ENCODE measurements around the gene FARSB. TPM values are rescaled to one million over a fixed set of nuclear protein-coding genes. Genes with fewer than 3 reads are reported as not detected.

The FARSB gene
- total RNA-seq, 1 experiment from 2014 or later = 67.6 TPM

DNA sequence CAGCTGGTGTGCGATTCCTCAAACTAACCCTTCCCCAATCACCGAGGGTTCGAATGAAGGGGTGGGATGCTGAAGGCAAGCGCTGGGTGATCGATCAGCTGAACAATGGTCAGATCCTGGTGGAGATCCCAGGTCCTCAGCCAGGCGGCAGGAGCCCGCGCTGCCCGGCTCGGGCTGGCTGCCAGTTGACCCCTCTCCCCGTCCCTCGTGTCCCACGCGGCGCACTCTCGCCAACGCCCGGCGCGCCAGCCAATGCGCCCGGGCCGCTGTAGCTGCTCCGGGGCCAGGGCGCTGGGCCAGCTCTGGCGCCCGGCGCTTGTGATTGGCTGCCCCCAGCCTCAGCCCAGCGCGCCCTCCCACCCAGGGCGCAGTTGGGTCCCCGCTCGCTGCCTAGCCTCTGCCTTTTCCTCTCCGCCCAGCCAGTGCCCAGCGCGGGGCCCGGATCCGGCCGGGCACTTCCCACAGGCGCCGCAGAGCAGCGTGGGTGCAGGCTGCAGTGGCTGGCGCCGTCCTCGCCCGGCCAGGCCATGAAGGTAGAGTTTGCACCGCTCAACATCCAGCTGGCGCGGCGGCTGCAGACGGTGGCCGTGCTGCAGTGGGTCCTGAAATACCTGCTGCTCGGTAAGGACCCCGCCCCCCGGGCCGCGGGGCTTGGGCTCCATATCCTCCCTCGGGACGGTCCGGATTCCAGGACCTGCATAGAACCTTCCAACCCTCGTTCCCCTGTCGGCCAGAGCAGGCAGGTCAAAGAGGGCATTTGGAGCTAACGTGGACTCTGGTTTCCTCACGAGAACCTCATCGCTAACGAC is 15.6 kb upstream of the FARSB start, which contains the start of gene MOGAT1:
MOGAT1 (plus strand) TSS at position 400 of the 809 bp plus-strand sequence; CDS start at position 528, 128 bp downstream.
- intact Hi-C loops (cut with micrococcal nuclease; ENCODE audit: unreplicated experiment) = loop anchor here (5.0 kb wide), 1 partner anchor 244 kb away; no protein-coding TSS in a partner anchor
- Mint-ChIP-seq H3K36me3 (ENCODE audit: insufficient read depth, unreplicated experiment) (peaks cover 79% of the 10 kb centered on the region), H3K27ac (ENCODE audit: unreplicated experiment) (peak within 1 kb of the TSS; percentile 98), H3K4me1 (ENCODE audit: low read depth, unreplicated experiment) (peaks cover 71% of the 10 kb centered on the region), H3K27me3 (ENCODE audit: unreplicated experiment) (no peaks in the 10 kb centered on the region), H3K9me3 (ENCODE audit: low read depth, unreplicated experiment) (no peaks in the 10 kb centered on the region), H3K4me3 (ENCODE audit: low read depth, unreplicated experiment) (peak within 1 kb of the TSS; percentile 97)
- CTCF ChIA-PET = interaction anchor here (0.5 to 1.8 kb wide), 4 partner anchors 14 to 665 kb away, joined by 3 to 5 read pairs (median 4); no protein-coding TSS in a partner anchor
- DNase-seq = peak; percentile 94
- TF ChIP-seq, protein P1, sequence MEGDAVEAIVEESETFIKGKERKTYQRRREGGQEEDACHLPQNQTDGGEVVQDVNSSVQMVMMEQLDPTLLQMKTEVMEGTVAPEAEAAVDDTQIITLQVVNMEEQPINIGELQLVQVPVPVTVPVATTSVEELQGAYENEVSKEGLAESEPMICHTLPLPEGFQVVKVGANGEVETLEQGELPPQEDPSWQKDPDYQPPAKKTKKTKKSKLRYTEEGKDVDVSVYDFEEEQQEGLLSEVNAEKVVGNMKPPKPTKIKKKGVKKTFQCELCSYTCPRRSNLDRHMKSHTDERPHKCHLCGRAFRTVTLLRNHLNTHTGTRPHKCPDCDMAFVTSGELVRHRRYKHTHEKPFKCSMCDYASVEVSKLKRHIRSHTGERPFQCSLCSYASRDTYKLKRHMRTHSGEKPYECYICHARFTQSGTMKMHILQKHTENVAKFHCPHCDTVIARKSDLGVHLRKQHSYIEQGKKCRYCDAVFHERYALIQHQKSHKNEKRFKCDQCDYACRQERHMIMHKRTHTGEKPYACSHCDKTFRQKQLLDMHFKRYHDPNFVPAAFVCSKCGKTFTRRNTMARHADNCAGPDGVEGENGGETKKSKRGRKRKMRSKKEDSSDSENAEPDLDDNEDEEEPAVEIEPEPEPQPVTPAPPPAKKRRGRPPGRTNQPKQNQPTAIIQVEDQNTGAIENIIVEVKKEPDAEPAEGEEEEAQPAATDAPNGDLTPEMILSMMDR (IDR thresholded peaks at IDR 0.05; ENCODE audit: unreplicated experiment) = no peak
- BruUV-seq (replicated peaks) = no TSS peak

GRCh38 chr2:222670191-222671038 is 14.5 kb upstream of the FARSB start:
- Mint-ChIP-seq H3K27me3 (ENCODE audit: unreplicated experiment) (no peaks in the 10 kb centered on the region), H3K36me3 (ENCODE audit: insufficient read depth, unreplicated experiment) (peaks cover 69% of the 10 kb centered on the region), H3K4me1 (ENCODE audit: low read depth, unreplicated experiment) (peaks cover 72% of the 10 kb centered on the region), H3K4me3 (ENCODE audit: low read depth, unreplicated experiment) (peak overlapping the region; percentile 97), H3K27ac (ENCODE audit: unreplicated experiment) (peak overlapping the region; percentile 98), H3K9me3 (ENCODE audit: low read depth, unreplicated experiment) (no peaks in the 10 kb centered on the region)
- TF ChIP-seq, protein P1 (IDR thresholded peaks at IDR 0.05; ENCODE audit: unreplicated experiment) = no peak
- peak; percentile 79 for DNase-seq
- CTCF ChIA-PET = interaction anchor here (0.5 to 1.8 kb wide), 6 partner anchors 14 to 664 kb away, joined by 3 to 5 read pairs (median 4); no protein-coding TSS in a partner anchor
- intact Hi-C loops (cut with micrococcal nuclease; ENCODE audit: unreplicated experiment) = loop anchor here (5.0 kb wide), 1 partner anchor 243 kb away; no protein-coding TSS in a partner anchor
- no TSS peak for BruUV-seq (replicated peaks)

DNA sequence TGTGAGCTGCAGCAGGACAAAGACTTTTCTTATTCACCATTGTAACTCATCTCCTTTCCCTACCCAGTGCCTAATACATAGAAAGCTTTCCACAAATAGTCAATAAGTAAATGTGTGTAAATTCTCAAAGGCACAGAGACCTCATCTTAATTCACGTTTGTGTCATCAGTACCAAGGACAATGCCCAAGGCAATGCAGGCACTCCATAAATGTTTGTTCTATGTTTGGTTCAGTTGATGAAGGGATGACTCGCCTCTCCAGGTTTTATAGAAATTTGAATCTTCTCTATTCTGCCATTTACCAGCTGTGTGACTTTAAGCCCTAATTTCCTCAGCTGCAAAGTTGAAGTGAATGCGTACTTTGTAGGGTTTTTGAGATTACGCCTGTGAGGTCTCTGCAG is 13.5 kb upstream of the FARSB start:
- no peaks in the 10 kb centered on the region for H3K9me3 Mint-ChIP-seq (ENCODE audit: low read depth, unreplicated experiment)
- intact Hi-C loops (cut with micrococcal nuclease; ENCODE audit: unreplicated experiment) = no loop called here
- CTCF ChIA-PET = interaction anchor here (1.6 kb wide), 1 partner anchor 38 kb away, joined by 5 read pairs; no protein-coding TSS in a partner anchor
- peaks cover 59% of the 10 kb centered on the region for H3K36me3 Mint-ChIP-seq (ENCODE audit: insufficient read depth, unreplicated experiment)
- no peak for DNase-seq
- no peaks in the 10 kb centered on the region for H3K27me3 Mint-ChIP-seq (ENCODE audit: unreplicated experiment)
- peaks cover 69% of the 10 kb centered on the region for H3K4me1 Mint-ChIP-seq (ENCODE audit: low read depth, unreplicated experiment)
- TF ChIP-seq, protein P1 (IDR thresholded peaks at IDR 0.05; ENCODE audit: unreplicated experiment) = no peak
- no TSS peak for BruUV-seq (replicated peaks)
- H3K27ac Mint-ChIP-seq (ENCODE audit: unreplicated experiment) = peak overlapping the region; percentile 98
- peak overlapping the region; percentile 7 for H3K4me3 Mint-ChIP-seq (ENCODE audit: low read depth, unreplicated experiment)

DNA sequence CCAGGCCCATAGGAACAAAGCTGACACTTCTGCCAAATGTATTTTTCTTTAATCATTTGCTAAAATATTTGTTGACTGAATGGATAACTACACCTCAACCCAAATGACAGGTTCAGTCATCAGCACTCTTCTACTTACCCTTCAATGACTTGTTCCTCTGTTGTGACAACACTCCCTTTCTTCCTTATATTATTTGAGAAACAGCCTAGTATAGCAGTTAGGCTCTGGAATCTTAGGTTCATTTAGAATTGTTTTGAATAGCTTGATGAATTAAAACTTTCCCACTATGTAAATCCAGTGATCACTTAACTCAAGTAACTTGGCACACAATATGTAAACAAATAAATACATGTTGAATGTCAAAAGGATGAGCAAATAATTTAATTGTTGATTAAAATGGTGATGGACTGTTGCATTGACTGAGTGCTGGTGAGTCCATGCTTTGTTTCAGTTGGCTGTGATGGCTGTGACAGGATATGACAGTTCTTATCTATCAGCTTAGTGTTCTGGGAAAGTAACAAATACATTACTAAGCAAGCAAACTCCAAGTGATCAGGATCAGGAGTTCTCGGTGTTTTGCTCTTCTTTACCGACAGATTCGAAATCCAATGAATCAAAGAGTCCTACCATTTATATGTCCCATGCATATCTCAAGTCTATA is 12.7 kb upstream of the FARSB start:
- Mint-ChIP-seq H3K4me3 (ENCODE audit: low read depth, unreplicated experiment) (peak overlapping the region; percentile 46), H3K36me3 (ENCODE audit: insufficient read depth, unreplicated experiment) (peaks cover 53% of the 10 kb centered on the region), H3K27ac (ENCODE audit: unreplicated experiment) (peak overlapping the region; percentile 98), H3K27me3 (ENCODE audit: unreplicated experiment) (no peaks in the 10 kb centered on the region), H3K4me1 (ENCODE audit: low read depth, unreplicated experiment) (peaks cover 69% of the 10 kb centered on the region), H3K9me3 (ENCODE audit: low read depth, unreplicated experiment) (no peaks in the 10 kb centered on the region)
- no TSS peak for BruUV-seq (replicated peaks)
- TF ChIP-seq, protein P1 (IDR thresholded peaks at IDR 0.05; ENCODE audit: unreplicated experiment) = no peak
- no peak for DNase-seq
- intact Hi-C loops (cut with micrococcal nuclease; ENCODE audit: unreplicated experiment) = loop anchor here (1.0 kb wide), 1 partner anchor 12 kb away; the partner anchor contains the start of gene FARSB
- CTCF ChIA-PET = interaction anchor here (1.6 kb wide), 1 partner anchor 39 kb away, joined by 5 read pairs; no protein-coding TSS in a partner anchor
